Epithelial cell of esophagus (primary cell): ENCODE results near the gene FGF2.
A peak's percentile ranks its signal among the peaks of the same experiment; 100 is the strongest.
"Not testable (repeated sequence)": the region's sequence is repeated elsewhere in the genome, so short reads cannot be mapped to it uniquely, and the experiment has no call there.

Experiments
- DNase-seq: peaks from one replicate; pipeline ENCODE4 v3.0.0; 2010; ENCODE audit warnings: low read depth
- H3K4me3 ChIP-seq: 2 replicates; pipeline ENCODE4 v1.5.1; 2011; ENCODE audit warnings: mild to moderate bottlenecking, low read length, control low read depth
- CTCF ChIP-seq: IDR thresholded peaks from 2 replicates; pipeline ENCODE4 v1.5.1; 2011; ENCODE audit warnings: low read depth, mild to moderate bottlenecking, low read length, control low read depth, inconsistent platforms; ENCODE audit not compliant: insufficient read depth; ENCODE audit errors: missing control alignments

Gene FGF2

GRCh38 chr4:122798101-122798500 lies 28.5 kb upstream of the FGF2 start:
- peak; percentile 89 for DNase-seq
- peak overlapping the region; percentile 20 for H3K4me3 ChIP-seq
- TF ChIP-seq CTCF = no peak

- DNase-seq = no peak
- no peak overlapping the region for H3K4me3 ChIP-seq
- TF ChIP-seq CTCF = no peak
Observed at GRCh38 chr4:122798917-122799316, 27.7 kb upstream of the FGF2 start.

GRCh38 chr4:122803788-122804208 lies 22.8 kb upstream of the FGF2 start:
- DNase-seq = no peak
- H3K4me3 ChIP-seq = no peak overlapping the region
- no peak for TF ChIP-seq CTCF

GRCh38 chr4:122806981-122807679 lies 19.5 kb upstream of the FGF2 start:
- no peak overlapping the region for H3K4me3 ChIP-seq
- no peak for DNase-seq
- TF ChIP-seq CTCF = no peak

GRCh38 chr4:122810669-122811068 lies 16.0 kb upstream of the FGF2 start:
- no peak for TF ChIP-seq CTCF
- no peak overlapping the region for H3K4me3 ChIP-seq
- DNase-seq = no peak

- H3K4me3 ChIP-seq, DNase-seq: not testable (repeated sequence)
Observed at GRCh38 chr4:122811781-122812180, 14.8 kb upstream of the FGF2 start.

GRCh38 chr4:122812823-122813222 lies 13.8 kb upstream of the FGF2 start:
- not testable (repeated sequence) for H3K4me3 ChIP-seq, DNase-seq

- TF ChIP-seq CTCF = no peak
- H3K4me3 ChIP-seq = no peak overlapping the region
- DNase-seq = no peak
Observed at GRCh38 chr4:122814426-122814825, 12.2 kb upstream of the FGF2 start.
